NCI-H187 treated with DMSO at 0.1 percent for 48 hours (cell line): ENCODE measurements around the gene MLLT3.
"Not testable (repeated sequence)": the region's sequence is repeated elsewhere in the genome, so short reads cannot be mapped to it uniquely, and the experiment has no call there.

Experiments
- DNase-seq: peaks from one replicate; lab custom pipeline; 2025; lab: John Stamatoyannopoulos, UW

The MLLT3 gene

GRCh38 chr9:20622330-20623020 lies at the start of gene MLLT3:
Gene MLLT3, minus strand, starts transcription at chr9:20622499.
- peak; percentile 54 for DNase-seq

GRCh38 chr9:20671635-20672034 lies 49.3 kb upstream of the MLLT3 start:
- no peak for DNase-seq

GRCh38 chr9:20670395-20670794 lies 48.1 kb upstream of the MLLT3 start:
- DNase-seq: no peak

GRCh38 chr9:20664501-20664900 lies 42.2 kb upstream of the MLLT3 start:
- no peak for DNase-seq

- no peak for DNase-seq
Measured at GRCh38 chr9:20663133-20663532, 40.8 kb upstream of the MLLT3 start.

GRCh38 chr9:20662156-20662555 lies 39.9 kb upstream of the MLLT3 start:
- no peak for DNase-seq

- DNase-seq: no peak
Measured at GRCh38 chr9:20659474-20659967, 37.2 kb upstream of the MLLT3 start.

GRCh38 chr9:20658677-20659473 lies 36.6 kb upstream of the MLLT3 start:
- DNase-seq: no peak

- not testable (repeated sequence) for DNase-seq
Measured at GRCh38 chr9:20658246-20658667, 36.0 kb upstream of the MLLT3 start.

GRCh38 chr9:20651939-20652338 lies 29.6 kb upstream of the MLLT3 start:
- DNase-seq: no peak

GRCh38 chr9:20650750-20651299 lies 28.5 kb upstream of the MLLT3 start:
- DNase-seq: no peak

- DNase-seq: no peak
Measured at GRCh38 chr9:20650313-20650712, 28.0 kb upstream of the MLLT3 start.

GRCh38 chr9:20649381-20649780 lies 27.1 kb upstream of the MLLT3 start:
- no peak for DNase-seq

GRCh38 chr9:20646656-20647055 lies 24.4 kb upstream of the MLLT3 start:
- DNase-seq: no peak

- DNase-seq: no peak
Measured at GRCh38 chr9:20643660-20644059, 21.4 kb upstream of the MLLT3 start.

- DNase-seq: no peak
Measured at GRCh38 chr9:20642045-20642444, 19.7 kb upstream of the MLLT3 start.

- no peak for DNase-seq
Measured at GRCh38 chr9:20640331-20641187, 18.3 kb upstream of the MLLT3 start.

- no peak for DNase-seq
Measured at GRCh38 chr9:20636888-20637440, 14.7 kb upstream of the MLLT3 start.

GRCh38 chr9:20634895-20635294 lies 12.6 kb upstream of the MLLT3 start:
- no peak for DNase-seq

- no peak for DNase-seq
Measured at GRCh38 chr9:20632705-20633104, 10.4 kb upstream of the MLLT3 start.

GRCh38 chr9:20630241-20630943 lies 8.1 kb upstream of the MLLT3 start:
- DNase-seq: no peak
